HG03135 (cell line): ENCODE results near the gene SCRN1.

Experiments used
- ATAC-seq: cut with Tn5 transposase; IDR thresholded peaks from one replicate; pipeline ENCODE4 v1.9.1; 2021; ENCODE audit warnings: mild to moderate bottlenecking, moderate library complexity; ENCODE audit not compliant: unreplicated experiment

The SCRN1 gene

DNA sequence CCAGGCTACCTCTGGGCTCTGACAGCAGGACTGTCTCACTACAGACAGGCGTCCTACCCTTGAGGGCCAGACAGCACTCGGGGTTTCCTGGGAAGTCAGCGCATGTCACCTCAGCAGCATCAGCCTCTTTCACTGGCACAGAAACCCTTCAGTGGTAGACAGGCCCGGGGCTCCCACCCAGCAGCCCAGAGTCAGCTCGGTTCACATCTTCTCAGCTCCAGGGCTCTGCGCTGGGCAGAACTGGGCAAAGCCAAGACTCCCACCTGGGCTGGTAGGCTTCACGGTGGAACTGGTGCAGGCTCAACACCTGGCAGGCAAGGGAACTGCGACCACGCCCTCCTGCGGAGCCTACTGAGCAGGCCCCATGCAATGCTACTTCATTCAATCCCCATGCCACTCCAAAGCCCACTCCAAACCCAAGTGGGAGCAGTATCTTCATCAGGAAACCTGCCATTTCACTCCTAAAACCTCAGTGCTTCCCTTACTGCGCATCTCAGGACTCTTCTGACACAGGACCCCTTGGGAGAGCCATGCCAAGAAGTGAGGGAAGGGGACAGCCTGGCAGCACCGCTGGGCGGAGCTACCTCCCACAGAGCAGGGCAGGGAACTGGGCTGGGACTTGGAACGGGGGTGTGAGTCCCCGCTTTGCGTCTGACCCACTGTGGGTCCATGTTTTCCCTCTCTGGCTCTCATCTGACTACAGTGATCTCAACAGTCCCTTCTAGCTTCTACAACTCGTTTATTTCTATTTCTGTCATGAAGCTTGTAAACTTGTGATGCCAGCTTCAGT, 60.4 kb downstream of the SCRN1 start:
- no peak for ATAC-seq

DNA sequence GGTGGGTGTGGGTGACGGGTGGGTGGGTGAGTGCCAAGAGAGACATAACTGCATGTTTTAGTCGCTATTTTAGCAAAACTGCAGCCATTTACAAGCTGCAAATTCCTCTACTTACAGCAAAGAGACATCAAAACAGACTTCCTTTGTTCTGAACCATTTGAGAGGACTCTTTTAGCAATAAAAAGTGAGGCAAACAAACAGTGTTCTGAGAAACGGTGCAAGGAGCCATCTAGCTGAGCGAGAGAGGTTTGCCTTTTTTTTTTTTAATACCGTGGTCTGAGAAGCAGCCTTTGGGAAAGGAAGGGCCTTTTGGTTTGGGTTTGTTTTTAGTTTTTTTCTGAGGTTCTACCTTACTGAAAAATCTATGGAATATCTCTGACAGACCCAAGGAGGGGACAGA, 62.9 kb downstream of the SCRN1 start:
- ATAC-seq = no peak

DNA sequence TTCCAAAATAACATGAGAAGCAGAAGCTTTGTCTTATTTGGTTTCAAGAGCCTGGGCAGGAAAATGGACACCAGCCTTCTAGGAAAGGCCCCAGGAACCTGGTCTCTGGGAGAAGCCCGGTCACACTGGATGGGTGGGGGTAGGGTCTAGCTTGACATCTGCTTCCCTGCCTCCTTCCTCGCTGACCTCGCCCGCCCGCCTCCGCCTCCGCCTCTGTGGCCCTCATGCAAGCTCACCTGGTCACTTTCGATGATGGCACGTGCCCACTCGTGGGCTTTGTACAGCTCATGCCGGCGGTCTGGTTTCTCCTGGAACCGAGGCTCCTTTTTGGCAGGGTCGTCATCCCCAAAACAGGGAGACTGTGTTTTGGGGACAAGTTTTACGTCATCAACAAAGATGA, 63.4 kb downstream of the SCRN1 start:
- no peak for ATAC-seq

DNA sequence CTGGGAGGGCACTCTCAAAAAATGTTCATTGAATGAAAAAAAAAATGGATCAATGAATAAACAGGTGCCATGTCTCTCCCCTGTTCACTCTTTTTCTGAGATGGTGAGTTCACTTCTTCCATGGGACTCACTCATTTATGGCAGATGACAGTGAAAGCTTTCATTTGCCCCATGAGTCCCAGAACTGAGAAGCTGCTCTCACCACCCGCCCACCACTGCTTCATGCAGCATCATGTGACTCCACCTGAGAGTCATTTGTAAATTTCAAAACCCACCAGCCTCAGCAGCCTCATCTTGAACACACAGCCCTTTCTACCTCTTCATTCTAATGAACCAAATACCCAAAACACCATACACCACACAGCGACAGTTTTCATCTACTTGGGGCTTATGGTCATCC, 64.9 kb downstream of the SCRN1 start:
- no peak for ATAC-seq

DNA sequence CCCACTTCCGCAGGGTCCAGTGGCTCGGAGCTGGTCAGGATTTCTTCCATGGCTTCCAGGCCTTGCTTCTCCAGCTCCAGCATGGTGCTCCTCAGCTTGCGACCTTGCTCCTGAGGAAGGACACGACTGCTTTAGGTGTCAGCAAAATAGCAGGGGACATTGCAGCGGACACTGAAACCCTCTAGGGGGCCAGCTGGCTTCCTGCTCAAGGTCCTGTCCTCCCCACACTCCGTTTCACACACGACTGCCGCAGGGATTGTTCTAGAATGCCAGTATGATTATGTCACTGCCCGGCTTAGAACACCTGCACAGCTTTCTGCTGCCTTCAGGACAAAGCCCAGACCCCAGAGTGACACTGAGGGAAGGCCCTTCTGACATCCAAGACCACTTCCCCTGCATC, 65.6 kb downstream of the SCRN1 start:
- ATAC-seq = no peak

DNA sequence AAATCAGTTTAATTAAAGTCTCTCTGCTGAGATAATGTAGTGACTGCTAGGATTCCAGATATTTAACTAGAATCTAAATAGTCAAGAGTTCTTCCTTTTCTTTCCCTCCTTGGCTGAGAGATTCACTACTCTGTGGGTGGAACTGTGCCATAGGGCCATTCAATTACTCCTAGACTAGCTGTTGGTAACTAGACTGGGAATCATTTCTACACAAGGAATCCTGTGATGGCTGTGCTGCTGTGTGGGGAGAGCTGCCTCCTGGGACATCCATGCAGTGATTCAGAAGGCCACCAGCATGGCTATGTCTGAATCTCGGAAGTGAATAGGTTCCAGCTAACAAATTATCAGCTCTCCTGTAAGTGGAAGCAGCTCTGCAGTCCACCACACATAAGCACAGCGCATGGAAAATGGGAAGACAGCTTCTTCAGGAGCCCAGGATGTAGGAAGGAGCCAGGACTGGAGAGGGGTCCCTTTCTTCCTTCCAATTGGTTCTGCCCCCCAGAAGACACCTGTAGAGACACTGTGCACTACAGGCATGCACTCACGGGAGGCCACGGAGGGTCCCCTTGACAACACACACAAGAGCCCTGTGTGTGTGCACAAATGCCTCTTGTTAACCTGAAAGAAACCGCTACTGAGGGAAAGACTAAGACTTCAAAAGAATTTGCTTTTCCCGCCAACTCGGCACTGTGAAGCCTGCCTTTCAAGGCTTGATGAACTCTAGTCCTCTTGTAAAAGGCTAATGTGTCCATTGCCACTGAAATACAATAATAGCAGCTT, 66.5 kb downstream of the SCRN1 start:
- ATAC-seq = no peak

DNA sequence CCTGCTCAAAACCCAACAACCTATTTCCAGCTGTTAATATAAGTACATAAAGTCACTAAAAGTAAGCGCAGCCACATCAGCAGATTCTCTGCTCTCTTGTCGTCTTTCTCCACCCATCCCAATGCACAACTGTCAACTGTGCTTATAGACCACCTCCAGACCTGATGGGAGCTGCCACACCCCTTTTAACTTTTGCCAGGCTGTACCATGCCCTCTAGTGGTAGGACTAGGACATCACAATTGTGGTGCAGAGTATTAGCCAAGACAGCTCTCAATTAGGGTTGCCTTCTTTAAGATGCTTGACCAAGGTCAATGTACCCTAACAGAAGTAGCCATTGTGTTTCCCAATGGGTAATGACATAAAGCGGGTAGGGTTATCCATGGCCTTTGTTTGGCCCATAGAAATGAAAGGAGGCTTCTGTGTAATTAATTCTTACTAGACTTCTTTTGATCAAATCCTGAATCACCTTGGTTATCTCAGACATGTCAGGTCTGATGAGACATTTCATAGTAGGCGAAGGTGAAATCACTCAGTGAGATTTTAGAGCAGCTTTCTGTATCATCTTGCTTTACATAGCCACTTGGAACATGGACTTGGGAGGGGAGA, 68.1 kb downstream of the SCRN1 start:
- ATAC-seq = peak; percentile 81

DNA sequence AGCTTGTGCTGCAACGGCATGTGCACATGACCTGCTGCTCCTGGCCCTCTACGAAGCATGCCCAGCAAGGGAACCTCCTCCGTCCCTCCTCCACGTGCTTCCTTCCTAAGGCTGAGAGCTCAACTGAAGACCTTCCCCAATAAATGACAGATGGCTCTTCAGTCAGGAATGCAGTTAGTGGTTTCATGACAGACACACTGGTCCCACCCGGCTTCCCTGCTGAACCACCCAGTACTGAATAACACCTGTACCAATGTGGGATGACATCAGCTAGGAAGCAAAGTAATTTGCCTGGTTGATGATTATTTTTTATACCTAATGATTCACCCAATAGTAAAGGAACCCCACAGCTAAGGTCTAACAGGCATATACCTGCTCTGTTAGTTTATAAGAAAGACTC, 69.1 kb downstream of the SCRN1 start:
- ATAC-seq = no peak

DNA sequence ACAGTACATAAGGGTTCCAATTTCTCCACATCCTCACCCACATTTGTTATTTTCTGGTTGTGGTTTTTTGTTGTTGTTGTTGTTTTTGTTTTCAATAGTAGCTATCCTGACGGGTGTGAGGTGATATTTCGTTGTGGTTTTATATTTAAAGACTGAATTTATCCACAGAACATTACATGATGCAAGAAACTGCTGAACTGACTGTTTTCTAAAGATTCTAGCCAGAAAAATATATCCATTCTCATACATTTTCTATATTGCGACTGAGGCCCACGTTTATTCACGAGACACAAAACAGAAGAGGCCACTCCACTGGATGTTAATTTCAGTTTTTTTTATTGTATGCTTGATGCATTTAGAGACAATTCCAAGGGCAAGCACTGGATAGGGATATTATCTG, 69.8 kb downstream of the SCRN1 start:
- no peak for ATAC-seq

DNA sequence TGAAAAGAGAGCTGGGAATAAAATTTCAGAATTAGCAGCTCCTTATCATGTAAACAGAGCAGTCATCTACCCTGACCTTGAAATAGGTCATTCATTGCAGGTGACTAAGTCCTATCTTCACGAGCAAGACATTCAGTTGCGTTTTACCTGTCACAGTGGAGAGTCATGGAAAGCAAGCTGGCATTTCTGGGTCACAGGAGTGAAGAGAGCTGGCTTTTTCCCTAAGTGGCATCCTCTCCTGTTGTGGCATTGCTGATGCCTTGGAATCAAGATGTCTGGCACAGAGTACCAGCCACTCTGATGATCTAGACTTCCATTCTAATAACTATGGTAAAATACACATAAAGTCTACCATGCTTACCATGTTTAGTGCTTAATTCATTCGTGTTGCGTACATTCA, 70.8 kb downstream of the SCRN1 start:
- no peak for ATAC-seq

DNA sequence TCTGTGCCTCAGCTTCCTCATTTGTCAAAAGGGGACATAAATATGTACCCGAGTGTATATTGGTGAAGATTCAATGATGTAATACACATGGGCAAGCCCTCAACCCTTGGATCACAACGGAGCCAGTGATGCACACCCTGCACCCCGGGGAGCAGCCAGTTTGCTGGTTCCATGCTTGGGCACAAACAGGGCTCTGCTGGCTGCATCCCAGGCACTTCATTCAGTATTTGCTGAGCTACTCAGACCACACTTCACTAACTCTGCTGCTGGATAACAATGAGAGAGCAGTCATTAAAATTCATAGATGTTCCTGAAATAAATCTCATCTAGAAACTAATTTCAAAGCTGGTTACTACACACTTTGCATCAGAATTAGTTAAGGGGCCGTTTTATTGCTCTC, 72.0 kb downstream of the SCRN1 start:
- ATAC-seq = no peak

DNA sequence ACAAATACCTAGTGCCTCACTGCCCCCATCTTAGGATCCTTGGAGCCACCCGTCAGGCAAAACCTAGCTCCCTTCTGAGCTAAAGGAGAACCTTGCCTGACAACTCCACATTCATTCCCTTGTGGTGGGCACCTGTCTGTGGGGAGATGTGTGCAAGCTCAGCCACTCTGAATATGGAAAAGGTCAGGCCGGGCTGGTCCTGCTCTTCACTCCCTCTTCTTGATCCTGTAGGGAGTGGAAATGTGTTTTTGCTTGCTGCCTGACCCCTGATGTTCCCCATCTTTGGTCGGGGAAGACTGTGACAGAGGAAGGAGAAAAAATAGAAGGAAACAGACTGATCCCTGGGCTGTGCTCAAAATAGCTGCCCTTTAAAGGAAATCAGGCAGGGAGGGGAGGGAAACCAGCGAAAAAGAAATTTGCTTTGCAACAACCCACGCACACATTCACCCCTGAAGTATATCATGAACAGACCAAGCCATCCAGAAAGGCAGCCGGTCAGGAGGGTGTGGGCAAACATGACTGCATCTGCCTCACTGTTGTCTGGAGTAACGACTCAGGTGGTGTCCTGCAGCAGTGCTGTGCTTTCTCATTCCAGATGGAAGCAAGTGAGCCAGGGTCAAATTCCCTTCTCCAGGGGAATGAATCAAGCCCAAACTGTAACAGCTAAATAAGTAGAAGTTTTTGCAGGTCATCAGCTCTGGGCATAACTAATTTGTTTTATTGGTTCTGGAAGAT, 74.0 kb downstream of the SCRN1 start:
- ATAC-seq = no peak

DNA sequence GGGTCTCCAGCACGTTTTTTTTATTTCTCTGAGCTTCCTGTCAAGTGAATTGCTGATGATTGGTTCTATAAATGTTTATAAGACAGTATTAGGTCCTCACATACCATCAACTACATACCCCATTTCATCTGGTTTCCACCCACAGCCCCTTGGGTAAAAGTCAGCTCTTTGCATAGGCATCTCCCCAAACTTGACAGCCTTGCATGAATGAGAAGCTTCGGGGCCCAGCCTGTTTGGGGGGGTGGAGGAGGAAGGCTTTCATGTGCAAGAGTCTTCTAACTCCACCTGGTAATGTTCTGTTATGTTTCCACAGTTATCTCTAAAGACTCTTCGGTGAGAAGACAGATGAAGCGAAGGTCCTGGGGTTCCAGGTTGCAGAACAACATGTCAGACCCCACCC, 75.4 kb downstream of the SCRN1 start:
- ATAC-seq = no peak

DNA sequence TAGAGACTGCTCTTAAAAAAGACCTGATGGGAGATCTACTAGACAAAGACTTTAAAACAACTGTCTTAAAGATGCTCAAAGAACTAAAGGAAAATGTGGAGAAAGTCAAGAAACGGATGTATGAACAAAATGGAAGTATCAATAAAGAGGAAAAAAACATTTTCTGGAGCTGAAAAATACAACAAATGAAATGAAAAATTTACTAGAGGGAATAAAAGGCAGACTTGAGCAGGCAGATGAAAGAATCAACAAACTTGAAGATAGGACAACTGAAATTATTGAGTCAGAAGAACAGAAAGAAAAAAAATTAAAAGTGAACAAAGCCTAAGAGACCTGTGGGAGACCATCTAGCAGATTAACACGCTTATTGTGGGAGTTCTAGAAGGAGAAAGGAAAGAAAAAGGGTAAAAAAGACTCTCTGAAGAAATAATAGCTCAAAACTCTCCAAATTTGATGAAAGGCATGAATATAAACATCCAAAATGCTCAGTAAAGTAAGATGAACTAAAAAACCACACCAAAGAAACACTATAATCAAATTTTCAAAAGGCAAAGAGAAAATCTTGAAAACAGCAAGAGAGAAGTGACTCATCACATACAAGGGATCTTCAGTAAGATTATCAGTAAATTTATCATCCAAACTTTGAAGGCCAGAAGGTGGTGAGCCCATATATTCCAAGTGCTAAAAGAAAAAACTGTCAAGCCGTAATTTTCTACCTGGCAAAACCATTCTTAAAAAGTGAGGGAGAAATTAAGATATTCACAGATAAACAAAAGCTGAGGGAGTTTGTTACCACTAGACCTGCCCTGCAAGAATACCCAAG, 83.2 kb downstream of the SCRN1 start:
- no peak for ATAC-seq

DNA sequence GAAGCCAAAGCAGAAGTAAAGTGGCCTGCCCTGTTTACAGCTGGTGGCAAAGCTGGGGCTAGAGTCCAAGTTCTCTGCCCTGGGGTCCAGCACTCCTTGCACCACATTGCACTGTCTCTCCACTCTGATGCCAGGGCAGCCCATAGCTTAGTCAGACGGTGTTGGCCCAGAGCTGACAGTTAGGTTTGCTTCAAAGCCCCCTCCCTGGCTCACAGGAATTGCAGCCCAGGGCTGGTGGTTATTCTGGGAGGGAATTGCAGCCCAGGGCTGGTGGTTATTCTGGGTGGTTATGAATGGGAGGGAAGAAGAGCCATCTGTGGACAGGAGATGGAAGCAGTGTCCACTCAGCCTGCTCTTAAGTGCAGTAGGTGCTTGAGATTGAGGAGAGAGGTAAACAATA, 88.9 kb downstream of the SCRN1 start:
- no peak for ATAC-seq

DNA sequence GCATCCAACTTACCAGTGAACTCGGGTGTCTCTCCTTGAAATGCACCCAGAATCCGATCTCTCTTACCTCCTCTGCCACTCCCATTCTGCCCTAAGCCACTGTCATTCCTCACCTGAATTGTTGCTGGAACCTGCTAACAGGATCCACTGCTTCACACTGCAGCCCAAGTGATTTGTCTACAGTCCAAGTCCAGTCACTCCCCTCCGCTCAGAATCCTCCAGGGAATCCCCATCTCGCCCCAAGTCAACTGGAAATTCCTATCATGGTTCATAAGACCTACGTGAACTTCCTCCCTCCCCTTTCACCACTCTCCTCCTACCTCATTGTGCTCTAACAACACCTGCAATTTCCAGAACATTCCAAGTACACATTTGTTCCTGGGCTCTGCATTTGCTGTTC, 91.3 kb downstream of the SCRN1 start:
- ATAC-seq = no peak

DNA sequence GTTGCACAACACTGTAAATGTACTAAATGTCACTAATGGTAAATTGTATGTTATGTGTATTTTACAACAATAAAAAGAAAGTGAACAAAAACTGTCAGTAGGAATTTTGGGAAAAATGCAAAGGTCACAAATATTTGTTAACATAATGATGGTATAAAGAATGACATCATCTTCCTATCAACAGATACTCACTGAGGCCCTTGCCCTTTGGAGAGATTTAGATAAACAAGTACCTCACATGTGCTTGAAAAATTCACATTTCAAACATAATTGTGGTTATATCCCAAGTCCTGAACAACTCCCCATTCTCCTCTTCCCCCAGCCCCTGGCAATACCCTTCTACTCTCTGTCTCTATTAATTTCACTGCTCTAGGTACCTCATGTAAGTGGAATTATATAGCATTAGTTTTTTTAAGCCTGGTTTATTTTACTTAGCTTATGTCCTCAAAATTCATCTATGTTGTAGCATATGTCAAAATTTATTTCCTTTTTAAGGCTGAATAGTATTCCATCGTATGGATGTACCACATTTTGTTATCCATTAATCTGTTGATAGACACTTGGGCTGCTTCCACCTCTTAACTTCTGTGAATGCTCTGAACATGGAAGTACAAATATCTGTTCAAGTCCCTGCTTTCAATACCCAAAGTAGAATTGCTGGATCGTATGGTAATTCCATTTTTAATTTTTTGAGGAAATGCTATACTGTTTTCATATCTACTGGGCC, 92.8 kb downstream of the SCRN1 start:
- ATAC-seq = no peak

DNA sequence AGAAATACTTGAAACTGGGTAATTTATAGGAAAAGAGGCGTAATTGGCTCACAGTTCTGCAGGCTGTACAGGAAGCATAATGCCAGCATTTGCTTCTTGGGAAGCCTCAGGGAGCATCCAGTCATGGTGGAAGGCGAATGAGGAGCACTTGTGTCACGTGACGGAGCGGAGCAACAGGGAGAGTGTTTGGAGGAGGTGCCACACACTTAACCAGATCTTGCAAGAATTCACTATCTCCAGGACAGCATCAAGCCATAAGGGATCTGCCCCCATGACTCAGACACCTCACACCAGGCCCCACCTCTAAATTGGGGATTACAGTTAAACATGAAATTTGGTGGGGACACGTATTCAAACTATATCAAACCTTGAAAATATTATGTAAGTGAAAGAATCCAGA, 94.0 kb downstream of the SCRN1 start:
- ATAC-seq = no peak

DNA sequence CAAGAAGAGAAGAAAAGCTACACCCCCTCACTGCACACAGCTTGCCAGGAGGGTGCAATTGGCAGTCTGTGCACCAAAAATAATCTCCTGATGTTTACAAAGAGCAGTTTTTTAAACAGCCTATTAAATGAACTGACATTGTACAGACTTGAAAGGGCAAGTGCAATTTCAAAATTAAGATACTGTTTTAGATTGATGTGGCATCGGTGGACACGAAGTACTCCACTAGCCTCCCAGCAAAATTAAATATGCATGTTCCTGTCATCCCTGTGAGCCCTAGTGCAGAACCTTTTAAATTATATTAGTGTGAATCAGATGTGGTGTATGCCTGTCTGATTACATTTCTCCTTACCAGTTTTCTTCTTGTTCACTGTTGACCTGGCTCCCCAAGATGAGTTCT, 95.3 kb downstream of the SCRN1 start:
- ATAC-seq = no peak
